Forelimb muscle (tissue), 1 donor: Measurements from ENCODE around the gene ALPI. TPM values are rescaled to one million over a fixed set of nuclear protein-coding genes. Genes with fewer than 3 reads are reported as not detected.
"Not testable (repeated sequence)": the region's sequence is repeated elsewhere in the genome, so short reads cannot be mapped to it uniquely, and the experiment has no call there.

ENCODE experiments used
- DNase-seq: peaks from one replicate; pipeline ENCODE4 v3.0.0-alpha.2; 2013; ENCODE audit warnings: low read depth
- polyA plus RNA-seq: library from polyadenylated mRNA; unstranded; fragments of 120-200 nt; gene quantifications from one replicate; pipeline ENCODE4 v1.2.1, GENCODE V29; 2013; ENCODE audit not compliant: insufficient read length

The ALPI gene
- polyA plus RNA-seq, 1 donor, result not detected

GRCh38 chr2:232420463-232421188 lies 35.3 kb upstream of the ALPI start:
- no peak for DNase-seq

GRCh38 chr2:232421189-232421785 lies 34.7 kb upstream of the ALPI start:
- no peak for DNase-seq

- no peak for DNase-seq
Measured at GRCh38 chr2:232422051-232422450, 33.9 kb upstream of the ALPI start.

GRCh38 chr2:232422996-232423395 lies 33.0 kb upstream of the ALPI start:
- DNase-seq, result not testable (repeated sequence)

- not testable (repeated sequence) for DNase-seq
Measured at GRCh38 chr2:232423407-232423806, 32.5 kb upstream of the ALPI start.

GRCh38 chr2:232431705-232432590 lies 24.0 kb upstream of the ALPI start:
- no peak for DNase-seq

- DNase-seq, result no peak
Measured at GRCh38 chr2:232432598-232433184, 23.3 kb upstream of the ALPI start.

GRCh38 chr2:232433622-232434021 lies 22.3 kb upstream of the ALPI start:
- not testable (repeated sequence) for DNase-seq

- DNase-seq, result no peak
Measured at GRCh38 chr2:232434091-232434490, 21.9 kb upstream of the ALPI start.

- no peak for DNase-seq
Measured at GRCh38 chr2:232434563-232435374, 21.2 kb upstream of the ALPI start.

GRCh38 chr2:232435375-232435648 lies 20.6 kb upstream of the ALPI start:
- DNase-seq, result no peak

GRCh38 chr2:232435805-232436204 lies 20.1 kb upstream of the ALPI start:
- DNase-seq, result no peak

- no peak for DNase-seq
Measured at GRCh38 chr2:232436381-232437194, 19.4 kb upstream of the ALPI start.

- no peak for DNase-seq
Measured at GRCh38 chr2:232437195-232437571, 18.8 kb upstream of the ALPI start.

- DNase-seq, result no peak
Measured at GRCh38 chr2:232438091-232438490, 17.9 kb upstream of the ALPI start.

GRCh38 chr2:232438951-232439757 lies 16.8 kb upstream of the ALPI start:
- DNase-seq, result no peak

- no peak for DNase-seq
Measured at GRCh38 chr2:232439758-232440135, 16.2 kb upstream of the ALPI start.

- peak; percentile 22 for DNase-seq
Measured at GRCh38 chr2:232440220-232441018, 15.5 kb upstream of the ALPI start.

- no peak for DNase-seq
Measured at GRCh38 chr2:232441147-232441651, 14.8 kb upstream of the ALPI start.
